HepG2 (cell line): ENCODE data around the gene MAPRE3. TPM values are rescaled to one million over a fixed set of nuclear protein-coding genes. Genes with fewer than 3 reads are reported as not detected.

Experiments used
- ATAC-seq: fragments of 200-7000 bp; cut with Tn5 transposase; 3 replicates; pipeline ENCODE4 v1.9.1; 2020; ENCODE audit warnings: mild to moderate bottlenecking, moderate library complexity
- BruUV-seq: library from RNA; stranded (reverse); fragments of 400-500 nt; replicated peaks from 2 replicates; lab custom pipeline; 2021; lab: Mats Ljungman, UMichigan
- CTCF ChIA-PET: fragments of 300-600 bp; formaldehyde crosslinking; extraction: SDS; loops from one replicate; lab custom pipeline; 2021; ENCODE audit warnings: low total read pairs, inconsistent platforms, low intra/inter-chr PET ratio; lab: Yijun Ruan, JAX
- POLR2A ChIA-PET: fragments of 350-600 bp; sonication (Branson Sonifier 250); formaldehyde crosslinking; loops from one replicate; lab custom pipeline; 2020; ENCODE audit warnings: antibody characterized with exemption, inconsistent platforms; lab: Yijun Ruan, JAX
- DNase-seq: peaks from one replicate; pipeline ENCODE4 v3.0.0-alpha.2; 2015; ENCODE audit warnings: low spot score
- FAIRE-seq: peaks from 3 replicates; lab custom pipeline; 2011; peaks lifted over from hg19 to GRCh38; lab: Jason Lieb, UNC
- H2AFZ ChIP-seq: one replicate; pipeline ENCODE4 v1.6.1; 2011; ENCODE audit warnings: low read length, inconsistent platforms
- H3K27ac ChIP-seq: fragments of 300-600 bp; 3 replicates; pipeline ENCODE4 v1.8.0; 2011; ENCODE audit warnings: mixed run types, mild to moderate bottlenecking, mixed read lengths, low read length, inconsistent platforms; ENCODE audit not compliant: insufficient read depth; ENCODE audit errors: extremely low read length
- H3K27me3 ChIP-seq, 2 experiments: fragments of 200-600 bp in 1 of 2; 2 replicates in 1 of 2; 3 replicates in 1 of 2; pipeline versions ENCODE4 v1.6.0 to v1.8.0; 2011; ENCODE audit warnings: low read length in 2 of 2, mild to moderate bottlenecking in 2 of 2, moderate library complexity in 2 of 2, inconsistent platforms in 1 of 2; ENCODE audit not compliant: insufficient read depth in 2 of 2, control insufficient read depth in 1 of 2
- H3K36me3 ChIP-seq, 2 experiments: fragments of 200-600 bp in 1 of 2; replicated peaks in 1 of 2; 2 replicates in 1 of 2; 3 replicates in 1 of 2; pipeline versions ENCODE4 v1.5.1 to v1.8.0; 2011; ENCODE audit warnings: low read length in 2 of 2, inconsistent platforms in 1 of 2; ENCODE audit not compliant: insufficient read depth in 2 of 2, control insufficient read depth in 1 of 2
- H3K4me1 ChIP-seq: 2 replicates; pipeline ENCODE4 v1.5.1; 2012; ENCODE audit warnings: low read length, inconsistent platforms; ENCODE audit not compliant: insufficient read depth
- H3K4me2 ChIP-seq: 2 replicates; pipeline ENCODE4 v1.6.0; 2011; ENCODE audit warnings: low read depth, low read length, inconsistent platforms
- H3K4me3 ChIP-seq, 3 experiments: fragments of 200-600 bp in 1 of 3; sonication (generic), shearing (Covaris generic) in 1 of 3; replicated peaks in 1 of 3; 2 replicates each; pipeline ENCODE4 v1.5.1; 2011 to 2016; ENCODE audit warnings: low read length in 3 of 3, inconsistent platforms in 2 of 3, low read depth in 2 of 3, mild to moderate bottlenecking in 2 of 3, control low read depth in 1 of 3, mixed read lengths in 1 of 3; ENCODE audit not compliant: insufficient read depth in 1 of 3
- H3K79me2 ChIP-seq: one replicate; pipeline ENCODE4 v1.6.1; 2011; ENCODE audit warnings: low read length, inconsistent platforms; ENCODE audit not compliant: insufficient read depth
- H3K9ac ChIP-seq: 2 replicates; pipeline ENCODE4 v1.6.0; 2011; ENCODE audit warnings: mild to moderate bottlenecking, low read depth, low read length, inconsistent platforms; ENCODE audit not compliant: insufficient read depth
- H3K9me3 ChIP-seq: 2 replicates; pipeline ENCODE4 v1.5.1; 2012; ENCODE audit warnings: mild to moderate bottlenecking, low read length
- H4K20me1 ChIP-seq: 2 replicates; pipeline ENCODE4 v1.6.0; 2011; ENCODE audit warnings: inconsistent platforms, mild to moderate bottlenecking, low read length, moderate library complexity; ENCODE audit not compliant: insufficient read depth
- AKNA ChIP-seq: sonication (generic); formaldehyde crosslinking; IDR thresholded peaks from 2 replicates; pipeline ENCODE4 v1.4.0; 2020; ENCODE audit warnings: missing genetic modification reagents, borderline replicate concordance
- ARID2 ChIP-seq: sonication (generic); formaldehyde crosslinking; IDR thresholded peaks from 2 replicates; pipeline ENCODE4 v1.8.1; 2022; ENCODE audit warnings: mild to moderate bottlenecking, missing genetic modification reagents, borderline replicate concordance
- CCAR2 ChIP-seq: fragments of 200-400 bp; formaldehyde crosslinking; optimal IDR thresholded peaks from 2 replicates; pipeline ENCODE3; 2018; ENCODE audit warnings: low read depth, mild to moderate bottlenecking, low read length, moderate library complexity
- CHD4 ChIP-seq: fragments of 200-600 bp; sonication (generic); IDR thresholded peaks from 2 replicates; pipeline ENCODE4 v1.7.0; 2017; ENCODE audit warnings: mild to moderate bottlenecking, low read length, borderline replicate concordance
- FOXC1 ChIP-seq: sonication (generic); formaldehyde crosslinking; IDR thresholded peaks from 2 replicates; pipeline ENCODE4 v1.8.0; 2022; ENCODE audit warnings: mild to moderate bottlenecking, missing genetic modification reagents, borderline replicate concordance
- GLI4 ChIP-seq: sonication (generic); formaldehyde crosslinking; IDR thresholded peaks from 2 replicates; pipeline ENCODE4 v1.5.1; 2020; ENCODE audit warnings: missing genetic modification reagents, mild to moderate bottlenecking, moderate library complexity, borderline replicate concordance
- HIVEP1 ChIP-seq: sonication (generic); formaldehyde crosslinking; IDR thresholded peaks from 2 replicates; pipeline ENCODE4 v1.4.0; 2020; ENCODE audit warnings: mild to moderate bottlenecking, missing genetic modification reagents
- HOXA5 ChIP-seq: sonication (generic); formaldehyde crosslinking; IDR thresholded peaks from 2 replicates; pipeline ENCODE4 v1.4.0; 2020; ENCODE audit warnings: missing genetic modification reagents
- MAFF ChIP-seq: IDR thresholded peaks from 2 replicates; pipeline ENCODE4 v1.6.1; 2011; ENCODE audit warnings: low read depth, low read length, improper control_type of control experiment
- MAFK ChIP-seq, 2 experiments: IDR thresholded peaks in 1 of 2; conservative IDR thresholded peaks in 1 of 2; 2 replicates each; pipeline ENCODE4 v1.6.1; 2011; ENCODE audit warnings: improper control_type of control experiment in 2 of 2, low read length in 2 of 2
- PPARG ChIP-seq: conservative IDR thresholded peaks from 2 replicates; pipeline ENCODE4 v1.6.1; 2016; ENCODE audit warnings: missing biosample characterization, missing genetic modification reagents
- SIN3A ChIP-seq: IDR thresholded peaks from 2 replicates; pipeline ENCODE4 v1.6.1; 2011; ENCODE audit warnings: low read depth, mild to moderate bottlenecking, control low read depth, low read length, borderline replicate concordance
- ZBTB43 ChIP-seq: sonication (generic); formaldehyde crosslinking; conservative IDR thresholded peaks from 2 replicates; pipeline ENCODE4 v1.4.0; 2020; ENCODE audit warnings: missing genetic modification reagents
- ZNF138 ChIP-seq: sonication (generic); formaldehyde crosslinking; IDR thresholded peaks from 2 replicates; pipeline ENCODE4 v1.5.0; 2020; ENCODE audit warnings: mild to moderate bottlenecking, low read depth, missing genetic modification reagents
- ZNF263 ChIP-seq: sonication (generic); formaldehyde crosslinking; IDR thresholded peaks from 2 replicates; pipeline ENCODE4 v1.4.0; 2020; ENCODE audit warnings: missing genetic modification reagents
- ZNF496 ChIP-seq: sonication (generic); formaldehyde crosslinking; IDR thresholded peaks from 2 replicates; pipeline ENCODE4 v1.8.1; 2023; ENCODE audit warnings: mild to moderate bottlenecking, moderate library complexity, missing genetic modification reagents; ENCODE audit not compliant: insufficient replicate concordance
- ZNF761 ChIP-seq: sonication (generic); formaldehyde crosslinking; conservative IDR thresholded peaks from 2 replicates; pipeline ENCODE4 v1.4.0; 2020; ENCODE audit warnings: mild to moderate bottlenecking, missing genetic modification reagents
- WGBS: methylation state at CpG from one replicate; pipeline ENCODE4 v1.1.6; 2017; ENCODE audit warnings: low lambda C conversion rate; 5-methylcytosine and 5-hydroxymethylcytosine counted together
- in situ Hi-C: cut with HindIII; loops from 2 replicates; pipeline ENCODE4 v1.10.0; 2017; ENCODE audit warnings: low pct_unique_long_range_greater_than_20kb; ENCODE audit not compliant: extremely low pct_ligation_motif_present
- intact Hi-C: fragments of 100-400 bp; cut with micrococcal nuclease; formaldehyde crosslinking; loops from one replicate; pipeline ENCODE4 v1.10.0; 2022; ENCODE audit not compliant: unreplicated experiment
- polyA plus RNA-seq, 8 experiments: library from polyadenylated mRNA; depleted of rRNA in 3 of 8; stranded (reverse) in 7 of 8; unstranded in 1 of 8; fragments of >200 nt; fragmentation: Illumina TruSeq in 4 of 8; extraction: Trizol in 4 of 8; gene quantifications; 2 replicates each; pipeline versions ENCODE4 v1.2.1 to v1.2.3, GENCODE V29; 2011 to 2016; ENCODE audit warnings: low read depth in 4 of 8, missing spikeins in 1 of 8, mixed read lengths in 1 of 8; ENCODE audit not compliant: insufficient read depth in 1 of 8
- total RNA-seq, 5 experiments: library from RNA; depleted of rRNA; stranded (reverse); fragments of >200 nt; fragmentation: Illumina TruSeq; extraction: Trizol; gene quantifications; 2 replicates each; pipeline ENCODE4 v1.2.3, GENCODE V29; 2016; ENCODE audit warnings: low read depth in 1 of 5

MAPRE3 gene
- total and polyA plus RNA-seq, 2 of the 13 experiments (the other 11 are each of a cell fraction or from before 2014, with no cell fraction given), result 0.31 to 0.91 TPM

- no peak for TF ChIP-seq AKNA (CRISPR knock-in tag)
- no peak for TF ChIP-seq CHD4
- TF ChIP-seq SIN3A, result no peak
Observed at GRCh38 chr2:26952374-26952773, 18.1 kb upstream of the MAPRE3 start (continued).

- no peak overlapping the region for H3K4me3 ChIP-seq
- no peak overlapping the region for H3K9ac ChIP-seq
- H3K27me3 ChIP-seq, result peaks cover 9 to 71% of the 10 kb centered on the region in 2 experiments; a peak in 4 of 5 replicates
- ChIA-PET POLR2A (no interaction called here), CTCF (no interaction called here)
- WGBS, result 33% methylated on average over 4 of the region's 4 CpGs
- no peak overlapping the region for H3K4me2 ChIP-seq
- H4K20me1 ChIP-seq, result no peaks in the 10 kb centered on the region
- H3K9me3 ChIP-seq, result no peaks in the 10 kb centered on the region
- no peaks in the 10 kb centered on the region for H3K36me3 ChIP-seq
- no peak for FAIRE-seq
- no peaks in the 10 kb centered on the region for H3K4me1 ChIP-seq
- no peak for DNase-seq
- intact Hi-C loops, result no loop called here
- no peak overlapping the region for H3K27ac ChIP-seq
- in situ Hi-C loops, result no loop called here
- no peak overlapping the region for H2AFZ ChIP-seq
- BruUV-seq, result no TSS peak
- no peaks in the 10 kb centered on the region for H3K79me2 ChIP-seq
- ATAC-seq, result no peak
- TF ChIP-seq PPARG (CRISPR knock-in tag), result no peak
- TF ChIP-seq HOXA5 (CRISPR knock-in tag), result no peak
- no peak for TF ChIP-seq ARID2 (CRISPR knock-in tag)
- no peak for TF ChIP-seq FOXC1 (CRISPR knock-in tag)
- TF ChIP-seq MAFK (conservative IDR thresholded peaks at IDR 0.05 in 1 of 2, IDR thresholded peaks at IDR 0.05 in 1 of 2; ENCODE audit: low read length in 2 of 2), result peak; percentile 42 to 51; a peak in 3 of 4 replicates
- TF ChIP-seq GLI4 (CRISPR knock-in tag), result no peak
- TF ChIP-seq ZNF761 (CRISPR knock-in tag), result no peak
- TF ChIP-seq ZNF496, result no peak
- TF ChIP-seq ZBTB43 (CRISPR knock-in tag), result no peak
- peak; percentile 25; the same call in 1 of the 2 replicates for TF ChIP-seq MAFF
- no peak for TF ChIP-seq ZNF138
- TF ChIP-seq ZNF263 (CRISPR knock-in tag), result no peak
- TF ChIP-seq CCAR2, result no peak
- TF ChIP-seq HIVEP1, result no peak
Observed at GRCh38 chr2:26954135-26954534, 16.3 kb upstream of the MAPRE3 start.
